Right lobe of liver (tissue), 4 donors: Measurements from ENCODE around the gene OR2AE1.

Source experiments
- CTCF ChIP-seq, 4 donors: fragments of 200-600 bp in 3 of 4; fragments of 450-650 bp in 1 of 4; IDR thresholded peaks; one replicate each; pipeline versions ENCODE4 v1.5.1 to v1.8.0; 2016 to 2022; ENCODE audit warnings: antibody characterized with exemption in 4 of 4, mild to moderate bottlenecking in 2 of 4
- POLR2A ChIP-seq: fragments of 450-650 bp; IDR thresholded peaks from one replicate; pipeline ENCODE4 v1.6.1; 2017; ENCODE audit warnings: antibody characterized with exemption, mild to moderate bottlenecking
- donor health status: DM: no; HTN: no; CAD: no.
- donor health status: DM: no; HTN: no; CAD: no.
- donor health status: DM: no; HTN: yes; CAD: no.

- TF ChIP-seq CTCF (IDR thresholded peaks at IDR 0.05): no peak
- peak; percentile 40 for TF ChIP-seq POLR2A
These were observed 47.2 kb downstream of the OR2AE1 start for GRCh38 chr7:99829524-99830160.
